H1 (cell line): ENCODE measurements around the gene ACSF2. TPM values are rescaled to one million over a fixed set of nuclear protein-coding genes. Genes with fewer than 3 reads are reported as not detected.
A peak's percentile ranks its signal among the peaks of the same experiment; 100 is the strongest.

Experiments used
- CTCF ChIA-PET: fragments of 300-600 bp; sonication (Branson Sonifier 250); formaldehyde crosslinking; loops from one replicate; lab custom pipeline; 2021; ENCODE audit not compliant: partially characterized antibody; lab: Charles Lee
- POLR2A ChIA-PET: fragments of 300-600 bp; sonication (Branson Sonifier 250); formaldehyde crosslinking; loops from one replicate; lab custom pipeline; 2021; ENCODE audit warnings: inconsistent platforms; ENCODE audit not compliant: partially characterized antibody; lab: Charles Lee
- DNase-seq, 2 experiments: peaks; one replicate each; pipeline versions ENCODE4 v3.0.0 to v3.0.0-alpha.2; 2010 to 2022; ENCODE audit warnings: low spot score in 2 of 2, low read depth in 1 of 2, mixed read lengths in 1 of 2
- FAIRE-seq: peaks from 2 replicates; lab custom pipeline; 2011; peaks lifted over from hg19 to GRCh38; lab: Jason Lieb, UNC
- H2AFZ ChIP-seq: 2 replicates; pipeline ENCODE4 v1.8.1; 2012; ENCODE audit warnings: low read length, inconsistent platforms
- H2AK5ac ChIP-seq: 2 replicates; pipeline ENCODE4 v1.6.1; 2013; ENCODE audit warnings: low read depth, low read length
- H2BK120ac ChIP-seq: replicated peaks from 2 replicates; pipeline ENCODE3; 2013; ENCODE audit warnings: low read depth, low read length, inconsistent platforms
- H2BK12ac ChIP-seq: 2 replicates; pipeline ENCODE4 v1.6.1; 2013; ENCODE audit warnings: low read depth, low read length
- H2BK15ac ChIP-seq: 2 replicates; pipeline ENCODE4 v1.6.1; 2013; ENCODE audit warnings: low read length
- H2BK20ac ChIP-seq: 2 replicates; pipeline ENCODE4 v1.6.1; 2013; ENCODE audit warnings: low read length
- H2BK5ac ChIP-seq: 2 replicates; pipeline ENCODE4 v1.6.1; 2013; ENCODE audit warnings: low read depth, low read length
- H3K14ac ChIP-seq: 2 replicates; pipeline ENCODE4 v1.6.1; 2013; ENCODE audit warnings: inconsistent platforms; ENCODE audit not compliant: insufficient read length
- H3K18ac ChIP-seq: 2 replicates; pipeline ENCODE4 v1.6.1; 2013; ENCODE audit warnings: low read length; ENCODE audit errors: extremely low read depth
- H3K23ac ChIP-seq: 2 replicates; pipeline ENCODE4 v1.6.1; 2013; ENCODE audit warnings: inconsistent platforms; ENCODE audit not compliant: insufficient read length
- H3K23me2 ChIP-seq: 2 replicates; pipeline ENCODE4 v1.6.1; 2013; ENCODE audit warnings: low read depth, low read length
- H3K27ac ChIP-seq: 2 replicates; pipeline ENCODE4 v1.6.1; 2011; ENCODE audit warnings: low read depth, low read length, inconsistent platforms
- H3K27me3 ChIP-seq, 4 experiments: replicated peaks in 1 of 4; 1 replicate in 1 of 4; 2 replicates in 3 of 4; pipeline versions ENCODE4 v1.6.1 to v1.8.1; 2011 to 2013; ENCODE audit warnings: low read length in 3 of 4, mild to moderate bottlenecking in 3 of 4, inconsistent platforms in 2 of 4, mixed read lengths in 2 of 4, moderate library complexity in 1 of 4; ENCODE audit not compliant: control insufficient read depth in 3 of 4, insufficient read depth in 3 of 4; ENCODE audit errors: extremely low read depth in 1 of 4
- H3K36me3 ChIP-seq, 4 experiments: 2 replicates each; pipeline versions ENCODE4 v1.6.1 to v1.8.1; 2011 to 2013; ENCODE audit warnings: mild to moderate bottlenecking in 4 of 4, low read length in 3 of 4, moderate library complexity in 2 of 4, control low read depth in 1 of 4, inconsistent platforms in 1 of 4; ENCODE audit not compliant: insufficient read depth in 4 of 4, control insufficient read depth in 2 of 4
- H3K4ac ChIP-seq: replicated peaks from 2 replicates; pipeline ENCODE3; 2013; ENCODE audit warnings: low read length, low read depth, mixed read lengths, inconsistent platforms; ENCODE audit not compliant: insufficient read length
- H3K4me1 ChIP-seq, 4 experiments: replicated peaks in 1 of 4; 1 replicate in 1 of 4; 2 replicates in 3 of 4; pipeline versions ENCODE4 v1.6.1 to v1.8.1; 2011 to 2013; ENCODE audit warnings: low read length in 3 of 4, inconsistent platforms in 2 of 4, mixed read lengths in 1 of 4; ENCODE audit not compliant: insufficient read depth in 4 of 4, control insufficient read depth in 3 of 4
- H3K4me2 ChIP-seq, 2 experiments: 2 replicates each; pipeline versions ENCODE4 v1.6.1 to v1.8.1; 2011 to 2013; ENCODE audit warnings: low read depth in 2 of 2, low read length in 2 of 2, control low read depth in 1 of 2, inconsistent platforms in 1 of 2, mild to moderate bottlenecking in 1 of 2; ENCODE audit not compliant: insufficient read depth in 1 of 2
- H3K4me3 ChIP-seq, 4 experiments: fragments of 200-600, 300-600 bp in 1 of 4; sonication (generic), shearing (Covaris generic), sonication (Bioruptor Twin) in 1 of 4; 2 replicates each; pipeline versions ENCODE4 v1.5.1 to v1.8.1; 2011 to 2016; ENCODE audit warnings: low read length in 4 of 4, low read depth in 3 of 4, control low read depth in 2 of 4, inconsistent platforms in 2 of 4, mild to moderate bottlenecking in 2 of 4, mixed read lengths in 1 of 4, moderate library complexity in 1 of 4; ENCODE audit not compliant: insufficient read depth in 2 of 4; ENCODE audit errors: extremely low read depth in 1 of 4
- H3K56ac ChIP-seq: replicated peaks from 2 replicates; pipeline ENCODE3; 2013; ENCODE audit warnings: low read depth, mild to moderate bottlenecking, mixed read lengths, low read length, inconsistent platforms; ENCODE audit not compliant: insufficient read length
- H3K79me1 ChIP-seq: 2 replicates; pipeline ENCODE4 v1.6.1; 2013; ENCODE audit warnings: low read depth, low read length, control low read depth
- H3K79me2 ChIP-seq, 2 experiments: 2 replicates each; pipeline versions ENCODE4 v1.6.1 to v1.8.1; 2012 to 2013; ENCODE audit warnings: low read length in 2 of 2, mild to moderate bottlenecking in 2 of 2, inconsistent platforms in 1 of 2; ENCODE audit not compliant: insufficient read depth in 2 of 2, control insufficient read depth in 1 of 2
- H3K9ac ChIP-seq, 4 experiments: replicated peaks in 1 of 4; 1 replicate in 1 of 4; 2 replicates in 3 of 4; pipeline versions ENCODE4 v1.6.1 to v1.8.1; 2011 to 2013; ENCODE audit warnings: low read depth in 3 of 4, low read length in 3 of 4, control low read depth in 2 of 4, mild to moderate bottlenecking in 2 of 4, moderate library complexity in 2 of 4, inconsistent platforms in 1 of 4; ENCODE audit errors: extremely low read depth in 1 of 4
- H3K9me3 ChIP-seq, 2 experiments: 2 replicates each; pipeline versions ENCODE4 v1.6.1 to v1.8.1; 2012 to 2013; ENCODE audit warnings: mild to moderate bottlenecking in 2 of 2, moderate library complexity in 2 of 2, control low read depth in 1 of 2, inconsistent platforms in 1 of 2, low read depth in 1 of 2, low read length in 1 of 2, mixed read lengths in 1 of 2; ENCODE audit not compliant: insufficient read depth in 2 of 2
- H4K20me1 ChIP-seq, 2 experiments: replicated peaks in 1 of 2; 2 replicates each; pipeline versions ENCODE3 to v1.8.1; 2011 to 2013; ENCODE audit warnings: inconsistent platforms in 2 of 2, low read length in 2 of 2, mild to moderate bottlenecking in 1 of 2; ENCODE audit not compliant: insufficient read depth in 2 of 2, control insufficient read depth in 1 of 2
- H4K5ac ChIP-seq: 2 replicates; pipeline ENCODE4 v1.6.1; 2013; ENCODE audit warnings: low read length, low read depth, mixed read lengths, inconsistent platforms; ENCODE audit not compliant: insufficient read length
- H4K8ac ChIP-seq: 2 replicates; pipeline ENCODE4 v1.8.0; 2013; ENCODE audit warnings: mild to moderate bottlenecking, moderate library complexity, low read length, inconsistent platforms; ENCODE audit not compliant: insufficient read depth; ENCODE audit errors: extremely low read depth
- H4K91ac ChIP-seq: replicated peaks from 2 replicates; pipeline ENCODE3; 2013; ENCODE audit warnings: low read length, mixed read lengths, inconsistent platforms; ENCODE audit not compliant: insufficient read length
- ASH2L ChIP-seq: fragments of 200-600, 300-600 bp; sonication (generic); IDR thresholded peaks from one replicate; pipeline ENCODE4 v1.7.1; 2017; ENCODE audit warnings: low read length
- CREB1 ChIP-seq: IDR thresholded peaks from 2 replicates; pipeline ENCODE4 v1.6.1; 2012; ENCODE audit warnings: inconsistent platforms
- E2F6 ChIP-seq: IDR thresholded peaks from 2 replicates; pipeline ENCODE4 v1.6.1; 2012; ENCODE audit warnings: inconsistent platforms
- RAD21 ChIP-seq, 2 experiments: IDR thresholded peaks in 1 of 2; conservative IDR thresholded peaks in 1 of 2; 2 replicates each; pipeline ENCODE4 v1.6.1; 2011; ENCODE audit warnings: low read depth in 2 of 2, low read length in 2 of 2, improper control_type of control experiment in 1 of 2, inconsistent platforms in 1 of 2, mild to moderate bottlenecking in 1 of 2, moderate library complexity in 1 of 2
- RFX5 ChIP-seq: IDR thresholded peaks from 2 replicates; pipeline ENCODE4 v1.6.1; 2011; ENCODE audit warnings: low read depth, low read length, improper control_type of control experiment, borderline replicate concordance
- SIRT6 ChIP-seq: IDR thresholded peaks from one replicate; pipeline ENCODE4 v1.7.1; 2012; ENCODE audit warnings: low read length, inconsistent platforms
- TAF1 ChIP-seq: IDR thresholded peaks from 2 replicates; pipeline ENCODE4 v1.6.1; 2011; ENCODE audit warnings: mild to moderate bottlenecking, low read depth, low read length
- ZNF274 ChIP-seq: IDR thresholded peaks from 2 replicates; pipeline ENCODE4 v1.7.0; 2012; ENCODE audit warnings: low read length, borderline replicate concordance; ENCODE audit errors: extremely low read depth
- WGBS, 2 experiments: shearing (Covaris generic) in 1 of 2; methylation state at CpG; one replicate each; pipeline versions ENCODE4 v1.1.6 to v1.1.7; 2013 to 2015; ENCODE audit warnings: low lambda C conversion rate in 2 of 2, mixed read lengths in 2 of 2, inconsistent platforms in 1 of 2, low coverage in 1 of 2, missing lambda C conversion rate in 1 of 2; ENCODE audit not compliant: insufficient replicate concordance in 2 of 2, insufficient coverage in 1 of 2, insufficient read length in 1 of 2; ENCODE audit errors: extremely low coverage in 1 of 2, missing lambda C conversion rate in 1 of 2; 5-methylcytosine and 5-hydroxymethylcytosine counted together
- polyA plus RNA-seq, 7 experiments: library from polyadenylated mRNA; depleted of rRNA in 3 of 7; stranded (reverse) in 5 of 7; unstranded in 2 of 7; fragments of >200 nt in 5 of 7; fragments of 200-250 nt in 2 of 7; gene quantifications; 1 replicate in 5 of 7; 2 replicates in 1 of 7; 4 replicates in 1 of 7; pipeline versions ENCODE4 v1.2.1 to v1.2.3, GENCODE V29; 2011 to 2013; ENCODE audit warnings: missing spikeins in 2 of 7, mixed read lengths in 2 of 7
- total RNA-seq: library from RNA; stranded (reverse); fragmentation: NEBNext Ultra II Directional; extraction: Animal tissue kit (Norgen Biotek cat#: 25700); gene quantifications from 2 replicates; pipeline ENCODE4 v1.2.1, GENCODE V29; 2021
- TF ChIP-seq, protein P1 (sequence below): IDR thresholded peaks from 2 replicates; pipeline ENCODE4 v1.6.1; 2011; ENCODE audit warnings: low read depth, mild to moderate bottlenecking, low read length; ENCODE audit not compliant: insufficient read depth
- TF ChIP-seq, protein P2 (sequence below): IDR thresholded peaks from 2 replicates; pipeline ENCODE4 v1.6.1; 2012; ENCODE audit warnings: inconsistent platforms

Gene ACSF2
- total and polyA plus RNA-seq, 2 of the 8 experiments (the other 6 are each of a cell fraction or from before 2014, with no cell fraction given) = 14.5 to 16.3 TPM

DNA sequence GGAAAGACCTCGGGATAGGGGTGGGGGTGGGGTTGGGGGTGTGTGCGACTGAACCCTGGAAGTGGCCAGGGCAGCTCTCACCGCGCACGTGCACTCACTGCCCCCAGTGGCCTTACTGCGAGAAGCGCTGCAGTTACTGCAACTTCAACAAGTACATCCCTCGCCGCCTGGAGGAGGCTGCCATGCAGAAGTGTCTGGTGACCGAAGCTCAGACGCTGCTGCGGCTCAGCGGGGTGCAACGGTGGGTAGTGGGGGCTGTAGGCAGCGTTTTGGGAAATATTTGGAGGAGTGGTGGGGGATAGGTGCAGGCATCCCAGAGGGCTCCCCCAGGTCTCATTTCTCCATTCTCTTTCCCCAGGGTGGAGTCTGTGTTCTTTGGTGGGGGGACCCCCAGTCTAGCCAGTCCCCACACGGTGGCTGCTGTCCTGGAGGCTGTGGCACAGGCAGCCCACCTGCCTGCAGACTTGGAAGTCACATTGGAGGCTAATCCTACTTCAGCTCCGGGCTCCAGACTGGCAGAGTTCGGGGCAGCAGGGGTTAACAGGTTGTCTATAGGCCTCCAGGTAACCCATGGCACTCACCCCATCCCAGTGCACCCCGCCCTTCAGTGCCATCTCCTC, 53.6 kb downstream of the ACSF2 start:
- peaks cover 8% of the 10 kb centered on the region for H3K23me2 ChIP-seq
- H3K23ac ChIP-seq = no peak overlapping the region
- H3K4me1 ChIP-seq = peaks cover 0 to 10% (median 6%) of the 10 kb centered on the region in 4 experiments; a peak in 6 of 7 replicates
- H3K9ac ChIP-seq = no peak overlapping the region
- DNase-seq = peak; percentile 57 to 75
- peaks cover 0 to 7% (median 2%) of the 10 kb centered on the region in 4 experiments; a peak in 3 of 8 replicates for H3K36me3 ChIP-seq
- peak overlapping the region; percentile 46 to 81 (median 72); a peak in 7 of 8 replicates for H3K4me3 ChIP-seq
- no peak overlapping the region for H3K56ac ChIP-seq
- no peak overlapping the region for H3K27ac ChIP-seq
- no peak overlapping the region for H3K4ac ChIP-seq
- WGBS, 2 experiments = 29% methylated on average over 15 of the region's 19 CpGs; no CpG with 5 or more reads in 1 of the 2 experiments
- CTCF ChIA-PET = interaction anchor here (0.7 to 2.4 kb wide), 38 partner anchors 9 to 289 kb away, joined by 3 to 39 read pairs (median 4); partner anchors contain the start of genes CACNA1G, CHAD, EPN3 and LRRC59
- H2BK12ac ChIP-seq = no peak overlapping the region
- H2AFZ ChIP-seq = peak overlapping the region; percentile 68; the same call in 1 of the 2 replicates
- no peak overlapping the region for H2BK5ac ChIP-seq
- no peak overlapping the region for H4K91ac ChIP-seq
- no peaks in the 10 kb centered on the region for H3K79me1 ChIP-seq
- no peak overlapping the region for H2BK15ac ChIP-seq
- H2AK5ac ChIP-seq = no peak overlapping the region
- no peak overlapping the region for H3K14ac ChIP-seq
- H4K5ac ChIP-seq = no peak overlapping the region
- no peak overlapping the region for H3K18ac ChIP-seq
- no peak overlapping the region for H4K8ac ChIP-seq
- POLR2A ChIA-PET = interaction anchor here (0.8 to 1.7 kb wide), 14 partner anchors 8 to 279 kb away, joined by 3 to 10 read pairs (median 3); partner anchors contain the start of genes CHAD, EPN3 and LRRC59
- no peaks in the 10 kb centered on the region for H3K9me3 ChIP-seq
- FAIRE-seq = no peak
- H2BK120ac ChIP-seq = no peak overlapping the region
- peak overlapping the region; percentile 55 to 87 for H3K4me2 ChIP-seq
- peaks cover 0 to 2% of the 10 kb centered on the region in 2 experiments for H4K20me1 ChIP-seq
- H2BK20ac ChIP-seq = no peak overlapping the region
- peaks cover 0 to 3% of the 10 kb centered on the region in 2 experiments; a peak in 1 of 4 replicates for H3K79me2 ChIP-seq
- peaks cover 0 to 4% (median under 1%) of the 10 kb centered on the region in 4 experiments; a peak in 2 of 7 replicates for H3K27me3 ChIP-seq
- TF ChIP-seq, protein P1, sequence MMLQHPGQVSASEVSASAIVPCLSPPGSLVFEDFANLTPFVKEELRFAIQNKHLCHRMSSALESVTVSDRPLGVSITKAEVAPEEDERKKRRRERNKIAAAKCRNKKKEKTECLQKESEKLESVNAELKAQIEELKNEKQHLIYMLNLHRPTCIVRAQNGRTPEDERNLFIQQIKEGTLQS = 0 out of 2 replicates have a peak, but pooled peaks have one; percentile 8
- TF ChIP-seq E2F6 = peak; percentile 56
- peak; percentile 33; the same call in 1 of the 2 replicates for TF ChIP-seq CREB1
- peak; percentile 33 to 53; a peak in 3 of 4 replicates for TF ChIP-seq RAD21 (IDR thresholded peaks at IDR 0.05 in 1 of 2, conservative IDR thresholded peaks at IDR 0.05 in 1 of 2; ENCODE audit: low read depth in 2 of 2, low read length in 2 of 2)
- 0 out of 2 replicates have a peak, but pooled peaks have one; percentile 17 for TF ChIP-seq TAF1
- no peak for TF ChIP-seq RFX5
- TF ChIP-seq, protein P2, sequence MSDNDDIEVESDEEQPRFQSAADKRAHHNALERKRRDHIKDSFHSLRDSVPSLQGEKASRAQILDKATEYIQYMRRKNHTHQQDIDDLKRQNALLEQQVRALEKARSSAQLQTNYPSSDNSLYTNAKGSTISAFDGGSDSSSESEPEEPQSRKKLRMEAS = peak; percentile 97
- TF ChIP-seq ZNF274 = no peak
- no peak for TF ChIP-seq ASH2L
- no peak for TF ChIP-seq SIRT6
